ENCODE measurements around the gene RILPL1.
"Not testable (repeated sequence)": the region's sequence is repeated elsewhere in the genome, so short reads cannot be mapped to it uniquely, and the experiment has no call there.

The RILPL1 gene

DNA sequence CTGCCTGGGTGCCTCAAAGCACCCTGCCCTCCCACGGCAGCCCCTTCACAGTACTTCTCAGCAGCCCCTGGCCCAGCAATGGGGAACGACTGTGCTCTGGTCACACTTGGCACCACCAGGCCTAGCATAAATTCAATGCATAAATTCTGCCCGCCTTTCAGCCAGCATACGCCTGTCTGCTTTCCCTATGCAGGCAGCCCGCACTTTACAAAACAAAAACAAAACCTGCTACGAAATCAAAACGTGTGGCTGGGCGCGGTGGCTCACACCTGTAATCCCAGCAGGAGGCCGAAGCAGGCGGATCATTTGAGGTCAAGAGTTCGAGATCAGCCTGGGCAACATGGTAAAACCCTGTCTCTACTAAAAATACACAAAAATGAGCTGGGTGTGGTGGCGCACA is 42.0 kb downstream of the RILPL1 start:
- Mint-ChIP-seq H3K27me3 (peaks cover 9% of the 10 kb centered on the region), H3K36me3 (no peaks in the 10 kb centered on the region), H3K27ac (no peak overlapping the region), H3K4me1 (no peaks in the 10 kb centered on the region), H3K4me3 (no peak overlapping the region), H3K9me3 (no peaks in the 10 kb centered on the region)
- ATAC-seq, result no peak

- peaks cover 9% of the 10 kb centered on the region for H3K27me3 Mint-ChIP-seq
- no peaks in the 10 kb centered on the region for H3K36me3 Mint-ChIP-seq
- no peak for ATAC-seq
- no peak overlapping the region for H3K27ac Mint-ChIP-seq
- no peaks in the 10 kb centered on the region for H3K4me1 Mint-ChIP-seq
- no peak overlapping the region for H3K4me3 Mint-ChIP-seq
- no peaks in the 10 kb centered on the region for H3K9me3 Mint-ChIP-seq
Observed at GRCh38 chr12:123491056-123491455, 42.5 kb downstream of the RILPL1 start.

DNA sequence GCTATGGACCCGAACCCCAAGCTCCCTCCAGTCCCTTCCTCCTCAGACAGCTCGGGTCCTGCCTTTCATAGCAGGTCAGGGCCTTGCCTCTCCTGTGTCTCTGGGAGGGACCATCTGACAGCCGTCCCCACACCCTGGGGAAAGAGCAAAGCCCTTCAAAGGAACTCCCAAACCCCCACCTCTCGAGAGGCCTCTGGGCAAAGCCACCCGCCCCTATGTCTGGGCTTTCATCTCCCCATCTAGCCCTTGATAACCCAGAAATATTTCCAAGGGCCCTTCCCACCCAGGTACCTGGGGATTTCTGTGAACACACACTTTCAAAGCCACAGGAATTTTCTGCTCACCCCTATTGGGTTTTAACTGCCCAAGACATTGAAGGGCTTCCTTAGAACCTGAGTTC is 43.4 kb downstream of the RILPL1 start:
- Mint-ChIP-seq H3K27ac (no peak overlapping the region), H3K4me1 (no peaks in the 10 kb centered on the region), H3K4me3 (no peak overlapping the region), H3K9me3 (no peaks in the 10 kb centered on the region), H3K27me3 (peaks cover 9% of the 10 kb centered on the region), H3K36me3 (no peaks in the 10 kb centered on the region)
- no peak for ATAC-seq

- Mint-ChIP-seq H3K4me3 (no peak overlapping the region), H3K36me3 (no peaks in the 10 kb centered on the region)
Observed at GRCh38 chr12:123489580-123489979, 43.9 kb downstream of the RILPL1 start.

DNA sequence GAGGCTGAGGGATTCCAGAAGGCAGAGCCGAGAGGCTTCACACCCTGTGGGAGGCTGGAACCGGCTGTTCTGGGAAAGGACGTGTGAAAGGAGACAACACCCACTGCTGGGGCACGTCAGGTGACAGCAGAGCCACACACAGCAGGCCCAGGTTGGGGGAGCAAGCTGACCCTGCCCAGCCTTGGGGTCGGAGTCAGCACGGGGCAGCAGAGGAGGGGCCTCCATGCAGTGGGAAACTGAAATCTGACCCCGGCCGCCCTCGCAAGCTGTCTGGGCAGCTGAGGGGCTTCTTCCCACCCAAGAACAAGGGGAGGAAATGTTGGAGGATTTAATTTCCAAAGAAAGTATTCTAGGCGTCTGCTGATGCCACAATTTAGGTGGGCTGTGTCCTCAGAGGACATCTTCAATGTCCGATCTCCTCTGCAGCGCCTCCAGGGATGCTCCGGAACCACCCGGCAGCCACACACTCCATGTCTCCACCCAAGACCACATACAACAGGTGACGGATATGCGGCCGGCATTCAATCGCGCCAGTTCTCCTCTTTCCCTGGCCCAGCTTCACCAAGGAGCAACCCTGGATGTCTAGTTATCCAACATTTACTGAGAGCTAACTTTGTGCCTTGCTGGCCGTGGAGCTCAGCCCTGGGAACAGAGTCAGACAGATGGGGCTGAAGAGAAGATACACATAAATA is 44.8 kb downstream of the RILPL1 start:
- no peak for ATAC-seq
- H3K27ac Mint-ChIP-seq, result peak overlapping the region; percentile 25
- no peak overlapping the region for H3K4me3 Mint-ChIP-seq
- H3K36me3 Mint-ChIP-seq, result no peaks in the 10 kb centered on the region
- peaks cover 9% of the 10 kb centered on the region for H3K27me3 Mint-ChIP-seq
- H3K9me3 Mint-ChIP-seq, result no peaks in the 10 kb centered on the region
- peaks cover 11% of the 10 kb centered on the region for H3K4me1 Mint-ChIP-seq

More at GRCh38 chr12:123489580-123489979, 43.9 kb downstream of the RILPL1 start:
- ATAC-seq, result no peak
- Mint-ChIP-seq H3K4me1 (peaks cover 2% of the 10 kb centered on the region), H3K9me3 (no peaks in the 10 kb centered on the region), H3K27ac (no peak overlapping the region), H3K27me3 (peaks cover 9% of the 10 kb centered on the region)

DNA sequence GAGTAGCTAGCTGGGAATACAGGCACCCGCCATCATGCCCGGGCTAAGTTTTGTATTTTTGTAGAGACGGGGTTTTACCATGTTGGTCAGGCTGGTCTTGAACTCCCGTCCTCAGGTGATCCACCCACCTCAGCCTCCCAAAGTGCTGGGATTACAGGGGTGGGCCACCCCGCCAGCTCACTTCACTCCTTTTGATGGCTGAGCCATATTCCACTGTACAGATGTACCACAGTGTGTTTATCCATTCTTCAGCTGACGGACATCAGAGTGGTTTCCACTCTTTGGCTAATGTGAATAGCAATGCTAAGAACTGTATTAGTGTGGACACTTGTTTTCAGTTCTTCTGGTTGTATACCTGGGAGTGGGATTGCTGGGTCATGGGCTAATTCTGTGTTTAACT is 46.1 kb downstream of the RILPL1 start:
- peaks cover 9% of the 10 kb centered on the region for H3K27me3 Mint-ChIP-seq
- no peak overlapping the region for H3K27ac Mint-ChIP-seq
- no peak overlapping the region for H3K4me3 Mint-ChIP-seq
- no peaks in the 10 kb centered on the region for H3K36me3 Mint-ChIP-seq
- no peaks in the 10 kb centered on the region for H3K9me3 Mint-ChIP-seq
- ATAC-seq, result no peak
- peaks cover 22% of the 10 kb centered on the region for H3K4me1 Mint-ChIP-seq

DNA sequence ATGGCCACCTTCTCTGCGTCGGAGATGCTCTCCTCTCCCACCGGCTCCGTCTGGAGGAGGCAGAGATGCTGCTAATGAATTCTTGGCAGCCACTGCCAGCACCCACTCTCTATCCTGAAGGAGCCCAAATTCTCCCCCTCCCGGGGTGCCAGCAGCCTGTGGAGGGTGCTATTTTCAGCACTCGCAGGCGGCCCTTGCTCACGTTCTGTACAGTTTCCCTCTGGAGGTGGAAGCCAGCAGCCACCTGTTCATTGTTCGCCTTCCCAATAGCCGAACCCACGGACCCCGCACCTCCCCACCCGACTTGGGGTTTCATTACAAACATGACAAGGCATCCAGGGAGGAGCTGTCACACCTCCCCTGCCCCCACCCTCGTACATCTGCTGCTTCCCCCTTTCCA is 47.8 kb downstream of the RILPL1 start:
- Mint-ChIP-seq H3K4me3 (no peak overlapping the region), H3K27me3 (peaks cover 9% of the 10 kb centered on the region), H3K4me1 (peaks cover 27% of the 10 kb centered on the region)

GRCh38 chr12:123483602-123484248 is 49.8 kb downstream of the RILPL1 start:
- H3K27ac Mint-ChIP-seq, result peak overlapping the region; percentile 75
- H3K4me3 Mint-ChIP-seq, result no peak overlapping the region
- peaks cover 9% of the 10 kb centered on the region for H3K27me3 Mint-ChIP-seq
- ATAC-seq, result peak; percentile 51
- no peaks in the 10 kb centered on the region for H3K9me3 Mint-ChIP-seq
- peaks cover 39% of the 10 kb centered on the region for H3K4me1 Mint-ChIP-seq
- H3K36me3 Mint-ChIP-seq, result peaks cover 2% of the 10 kb centered on the region

More for the DNA sequence above, 47.8 kb downstream of the RILPL1 start:
- H3K27ac Mint-ChIP-seq, result no peak overlapping the region
- no peaks in the 10 kb centered on the region for H3K36me3 Mint-ChIP-seq
- H3K9me3 Mint-ChIP-seq, result no peaks in the 10 kb centered on the region
- ATAC-seq, result no peak

- Mint-ChIP-seq H3K36me3 (peaks cover 5% of the 10 kb centered on the region), H3K27ac (peak overlapping the region; percentile 75), H3K27me3 (peaks cover 1% of the 10 kb centered on the region), H3K4me3 (no peak overlapping the region), H3K9me3 (no peaks in the 10 kb centered on the region), H3K4me1 (peaks cover 39% of the 10 kb centered on the region)
- ATAC-seq, result no peak
Observed at GRCh38 chr12:123482876-123483275, 50.6 kb downstream of the RILPL1 start.

DNA sequence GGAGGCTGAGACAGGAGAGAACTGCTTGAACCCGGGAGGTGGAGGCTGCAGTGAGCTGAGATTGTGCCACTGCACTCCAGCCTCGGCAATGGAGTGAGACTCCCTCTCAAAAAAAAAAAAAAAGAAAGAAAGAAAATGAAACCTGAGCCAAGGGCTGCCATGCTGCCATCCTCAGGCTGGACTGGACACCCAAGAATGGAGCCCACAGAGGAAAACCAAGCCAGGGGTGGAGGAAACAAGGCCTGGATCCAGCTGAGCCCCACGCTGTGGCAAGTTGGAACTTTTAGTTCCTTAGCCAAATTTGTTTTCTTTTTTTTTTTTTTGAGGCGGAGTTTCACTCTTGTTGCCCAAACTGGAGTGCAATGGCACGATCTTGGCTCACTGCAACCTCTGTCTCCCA is 52.3 kb downstream of the RILPL1 start:
- not testable (repeated sequence) for H3K36me3 Mint-ChIP-seq, ATAC-seq, H3K9me3 Mint-ChIP-seq, H3K27me3 Mint-ChIP-seq, H3K27ac Mint-ChIP-seq
- H3K4me1 Mint-ChIP-seq, result peaks cover 45% of the 10 kb centered on the region
- peak overlapping the region; percentile 41 for H3K4me3 Mint-ChIP-seq

- Mint-ChIP-seq H3K9me3 (no peaks in the 10 kb centered on the region), H3K27ac (peak overlapping the region; percentile 70), H3K27me3 (no peaks in the 10 kb centered on the region), H3K36me3 (peaks cover 20% of the 10 kb centered on the region), H3K4me3 (no peak overlapping the region), H3K4me1 (peaks cover 55% of the 10 kb centered on the region)
- ATAC-seq, result no peak
Observed at GRCh38 chr12:123479442-123480180, 53.9 kb downstream of the RILPL1 start.

- Mint-ChIP-seq H3K27ac (peak overlapping the region; percentile 70), H3K27me3 (no peaks in the 10 kb centered on the region), H3K36me3 (peaks cover 20% of the 10 kb centered on the region), H3K4me1 (peaks cover 52% of the 10 kb centered on the region), H3K9me3 (no peaks in the 10 kb centered on the region), H3K4me3 (no peak overlapping the region)
- no peak for ATAC-seq
Observed at GRCh38 chr12:123478762-123479161, 54.8 kb downstream of the RILPL1 start.

DNA sequence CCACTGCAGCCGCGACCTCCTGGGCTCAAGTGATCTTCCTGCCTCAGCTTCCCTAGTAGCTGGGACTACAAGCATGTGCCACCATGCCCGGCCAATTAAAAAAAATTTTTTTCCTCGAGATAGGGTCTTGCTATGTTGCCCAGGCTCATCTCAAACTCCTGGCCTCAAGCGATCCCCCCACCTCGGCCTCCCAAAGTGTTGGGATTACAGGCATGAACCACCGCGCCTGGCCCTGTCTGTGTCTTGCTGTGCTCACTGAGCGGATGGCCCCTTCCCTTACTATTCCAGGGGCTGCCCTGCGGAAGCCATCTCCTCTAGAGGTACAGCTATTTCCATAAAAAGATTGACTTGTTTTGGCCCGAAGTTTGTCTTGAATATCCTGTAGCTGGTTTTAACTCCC is 55.5 kb downstream of the RILPL1 start:
- H3K36me3 Mint-ChIP-seq, result peaks cover 20% of the 10 kb centered on the region
- no peaks in the 10 kb centered on the region for H3K9me3 Mint-ChIP-seq
- peaks cover 47% of the 10 kb centered on the region for H3K4me1 Mint-ChIP-seq
- no peak overlapping the region for H3K27ac Mint-ChIP-seq
- ATAC-seq, result no peak
- no peak overlapping the region for H3K4me3 Mint-ChIP-seq
- H3K27me3 Mint-ChIP-seq, result no peaks in the 10 kb centered on the region

GRCh38 chr12:123475246-123475703 is 58.2 kb downstream of the RILPL1 start:
- peak overlapping the region; percentile 92 for H3K27ac Mint-ChIP-seq
- peaks cover 30% of the 10 kb centered on the region for H3K4me1 Mint-ChIP-seq
- H3K36me3 Mint-ChIP-seq, result peaks cover 38% of the 10 kb centered on the region
- peak overlapping the region; percentile 28 for H3K4me3 Mint-ChIP-seq
- no peaks in the 10 kb centered on the region for H3K27me3 Mint-ChIP-seq
- no peaks in the 10 kb centered on the region for H3K9me3 Mint-ChIP-seq
- no peak for ATAC-seq

DNA sequence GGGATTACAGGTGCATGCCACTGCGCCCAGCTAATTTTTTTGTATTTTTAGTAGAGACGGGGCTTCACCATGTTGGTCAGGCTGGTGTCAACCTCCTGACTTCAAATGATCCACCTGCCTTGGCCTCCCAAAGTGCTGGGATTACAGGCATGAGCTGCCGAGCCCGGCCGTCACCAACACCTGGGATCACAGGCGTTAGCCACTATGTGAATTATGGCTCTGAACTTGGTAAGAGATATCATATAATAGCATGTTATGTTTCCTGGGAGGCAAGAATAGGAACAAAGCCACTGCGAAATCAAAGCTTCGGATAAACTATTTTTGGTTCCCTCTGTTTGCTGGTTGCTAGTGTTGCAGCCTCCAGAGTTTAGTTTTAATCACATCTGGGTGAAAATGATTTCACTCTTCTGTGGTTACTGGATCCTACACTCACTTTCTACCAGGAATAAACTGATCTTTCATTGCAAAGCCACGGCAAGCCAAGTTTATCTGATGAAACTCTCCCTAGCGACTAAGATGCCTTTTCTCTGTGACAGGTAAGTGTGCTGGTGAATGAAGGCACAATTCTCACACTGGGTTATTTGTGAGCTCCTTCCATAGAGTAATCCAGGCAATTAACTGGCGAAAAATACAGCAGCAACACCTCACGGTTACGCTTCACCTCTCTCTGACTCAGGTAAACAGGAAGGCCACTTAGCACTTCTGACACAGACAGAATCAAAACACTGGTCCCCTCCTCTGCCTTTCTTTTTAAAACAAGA is 58.9 kb downstream of the RILPL1 start:
- H3K9me3 Mint-ChIP-seq, result no peaks in the 10 kb centered on the region
- peaks cover 38% of the 10 kb centered on the region for H3K36me3 Mint-ChIP-seq
- peak overlapping the region; percentile 92 for H3K27ac Mint-ChIP-seq
- H3K4me1 Mint-ChIP-seq, result peaks cover 24% of the 10 kb centered on the region
- H3K4me3 Mint-ChIP-seq, result peak overlapping the region; percentile 28
- no peak for ATAC-seq
- H3K27me3 Mint-ChIP-seq, result no peaks in the 10 kb centered on the region
